HCT116 (cell line): ENCODE results near the gene CTNND2.

Experiments used
- CEBPB ChIP-seq: IDR thresholded peaks from 2 replicates; pipeline ENCODE4 v1.6.1; 2012; ENCODE audit warnings: low read depth
- CTCF ChIP-seq, 3 experiments: fragments of 200-600 bp in 1 of 3; sonication (generic) in 1 of 3; IDR thresholded peaks in 2 of 3; conservative IDR thresholded peaks in 1 of 3; 2 replicates each; pipeline ENCODE4 v1.5.1; 2012 to 2017; ENCODE audit warnings: low read depth in 2 of 3, low read length in 2 of 3, antibody characterized with exemption in 1 of 3, borderline replicate concordance in 1 of 3, control low read depth in 1 of 3, mild to moderate bottlenecking in 1 of 3, mixed read lengths in 1 of 3, mixed run types in 1 of 3, moderate library complexity in 1 of 3; ENCODE audit not compliant: insufficient read depth in 1 of 3
- EZH2phosphoT487 ChIP-seq: fragments of 200-600 bp; IDR thresholded peaks from 2 replicates; pipeline ENCODE4 v1.6.1; 2018; ENCODE audit warnings: antibody characterized with exemption, borderline replicate concordance
- MAX ChIP-seq: IDR thresholded peaks from 2 replicates; pipeline ENCODE4 v1.6.1; 2012
- POLR2A ChIP-seq: IDR thresholded peaks from 2 replicates; pipeline ENCODE4 v1.7.0; 2011; ENCODE audit warnings: borderline replicate concordance; ENCODE audit not compliant: insufficient read depth, insufficient read length; ENCODE audit errors: extremely low read depth
- SP1 ChIP-seq: IDR thresholded peaks from 2 replicates; pipeline ENCODE4 v1.6.1; 2012; ENCODE audit warnings: low read depth

- TF ChIP-seq CEBPB (no peak), POLR2A (no peak), SP1 (no peak), CTCF (IDR thresholded peaks at IDR 0.05 in 2 of 3, conservative IDR thresholded peaks at IDR 0.05 in 1 of 3; ENCODE audit: borderline replicate concordance in 1 of 3, insufficient read depth in 1 of 3, low read depth in 2 of 3, low read length in 2 of 3) (no peak), EZH2phosphoT487 (no peak), MAX (no peak)
Measured at GRCh38 chr5:11386398-11386797, 517.8 kb downstream of the CTNND2 start.
